ENCODE data around the gene AMBP.

The AMBP gene

GRCh38 chr9:114081441-114082016 lies 3.4 kb upstream of the AMBP start:
- POLR2A ChIA-PET = no interaction called here
- CTCF ChIA-PET = interaction anchor here (0.6 to 5.4 kb wide), 29 partner anchors 12 to 399 kb away, joined by 3 to 176 read pairs (median 7); partner anchors contain the start of genes COL27A1 and KIF12
- H3K4me3 ChIP-seq (ENCODE audit: low read depth, low read length) = no peak overlapping the region
- DNase-seq (ENCODE audit: low read depth, low spot score) = no peak
- TF ChIP-seq, protein P1, sequence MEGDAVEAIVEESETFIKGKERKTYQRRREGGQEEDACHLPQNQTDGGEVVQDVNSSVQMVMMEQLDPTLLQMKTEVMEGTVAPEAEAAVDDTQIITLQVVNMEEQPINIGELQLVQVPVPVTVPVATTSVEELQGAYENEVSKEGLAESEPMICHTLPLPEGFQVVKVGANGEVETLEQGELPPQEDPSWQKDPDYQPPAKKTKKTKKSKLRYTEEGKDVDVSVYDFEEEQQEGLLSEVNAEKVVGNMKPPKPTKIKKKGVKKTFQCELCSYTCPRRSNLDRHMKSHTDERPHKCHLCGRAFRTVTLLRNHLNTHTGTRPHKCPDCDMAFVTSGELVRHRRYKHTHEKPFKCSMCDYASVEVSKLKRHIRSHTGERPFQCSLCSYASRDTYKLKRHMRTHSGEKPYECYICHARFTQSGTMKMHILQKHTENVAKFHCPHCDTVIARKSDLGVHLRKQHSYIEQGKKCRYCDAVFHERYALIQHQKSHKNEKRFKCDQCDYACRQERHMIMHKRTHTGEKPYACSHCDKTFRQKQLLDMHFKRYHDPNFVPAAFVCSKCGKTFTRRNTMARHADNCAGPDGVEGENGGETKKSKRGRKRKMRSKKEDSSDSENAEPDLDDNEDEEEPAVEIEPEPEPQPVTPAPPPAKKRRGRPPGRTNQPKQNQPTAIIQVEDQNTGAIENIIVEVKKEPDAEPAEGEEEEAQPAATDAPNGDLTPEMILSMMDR (IDR thresholded peaks at IDR 0.05; ENCODE audit: insufficient read depth, low read length, missing control alignments) = no peak

- CTCF ChIA-PET = interaction anchor here (0.6 to 5.4 kb wide), 14 partner anchors 9 to 297 kb away, joined by 3 to 176 read pairs (median 8); partner anchors contain the start of genes COL27A1 and KIF12
- TF ChIP-seq, protein P1 (IDR thresholded peaks at IDR 0.05; ENCODE audit: insufficient read depth, low read length, missing control alignments) = no peak
- DNase-seq (ENCODE audit: low read depth, low spot score) = no peak
- POLR2A ChIA-PET = no interaction called here
- no peak overlapping the region for H3K4me3 ChIP-seq (ENCODE audit: low read depth, low read length)
Observed at GRCh38 chr9:114080773-114081440, 2.8 kb upstream of the AMBP start.

GRCh38 chr9:114080195-114080772 lies 2.2 kb upstream of the AMBP start:
- no peak for DNase-seq (ENCODE audit: low read depth, low spot score)
- TF ChIP-seq, protein P1 (IDR thresholded peaks at IDR 0.05; ENCODE audit: insufficient read depth, low read length, missing control alignments) = no peak
- ChIA-PET POLR2A (no interaction called here), CTCF (interaction anchor here (0.6 to 2.4 kb wide), 9 partner anchors 10 to 343 kb away, joined by 3 to 10 read pairs (median 4); no protein-coding TSS in a partner anchor)
- H3K4me3 ChIP-seq (ENCODE audit: low read depth, low read length) = no peak overlapping the region

DNA sequence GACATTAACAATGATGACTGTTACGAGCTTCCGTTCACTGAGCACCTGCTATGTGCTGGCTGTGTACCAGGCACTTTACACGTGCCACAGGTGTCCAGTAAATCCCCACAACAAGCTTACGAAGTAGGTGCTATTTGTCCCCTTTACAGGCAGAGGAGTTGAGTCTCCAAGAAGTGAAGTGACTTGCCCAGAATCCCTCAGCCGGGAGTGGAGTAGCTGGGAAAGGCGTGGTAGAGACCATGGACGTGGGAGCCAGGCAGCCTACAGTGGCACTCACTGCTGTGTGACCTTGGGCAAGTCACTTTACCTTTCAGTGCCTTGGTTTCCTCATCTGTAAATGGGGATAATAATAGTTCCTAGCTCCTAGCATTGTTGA lies 669 bp upstream of the AMBP start:
- ChIA-PET POLR2A (no interaction called here), CTCF (interaction anchor here (1.2 to 2.4 kb wide), 8 partner anchors 8 to 341 kb away, joined by 4 to 10 read pairs (median 4); no protein-coding TSS in a partner anchor)
- DNase-seq (ENCODE audit: low read depth, low spot score) = no peak
- TF ChIP-seq, protein P1 (IDR thresholded peaks at IDR 0.05; ENCODE audit: insufficient read depth, low read length, missing control alignments) = no peak
- no peak overlapping the region for H3K4me3 ChIP-seq (ENCODE audit: low read depth, low read length)

DNA sequence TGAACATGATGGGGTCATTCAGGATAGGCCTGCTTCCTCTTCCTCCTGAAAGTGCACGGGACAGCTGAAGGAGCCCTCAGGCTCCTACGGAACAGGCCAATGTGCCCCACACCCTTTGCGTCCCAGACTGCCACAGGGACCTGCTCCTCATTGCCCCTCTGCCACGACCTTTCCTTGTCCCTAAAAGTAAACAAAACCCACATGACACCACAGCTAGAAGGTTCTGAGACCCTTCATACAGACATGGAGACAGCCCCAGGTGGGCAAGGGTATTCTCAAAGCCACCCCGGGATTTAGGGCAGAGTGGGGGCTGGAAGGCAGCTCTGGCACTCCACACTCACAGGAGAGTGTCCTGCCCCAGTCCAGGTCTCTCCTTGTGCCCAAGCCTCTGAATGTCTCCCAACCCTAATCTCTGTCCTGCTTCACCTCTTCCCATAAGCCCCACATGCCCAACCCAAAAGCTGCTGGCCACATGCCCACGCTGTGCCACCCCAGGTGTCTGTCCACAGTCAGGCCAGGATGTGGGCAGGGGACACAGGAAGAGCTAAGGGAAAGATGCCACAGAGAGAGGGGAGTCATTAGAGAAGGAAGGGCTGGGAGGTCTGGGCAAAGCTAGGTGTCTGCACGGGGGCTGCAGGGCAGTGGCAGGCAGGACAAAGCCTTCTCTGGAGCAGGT lies 800 bp downstream of the AMBP start:
- H3K4me3 ChIP-seq (ENCODE audit: low read depth, low read length) = no peak overlapping the region
- ChIA-PET POLR2A (no interaction called here), CTCF (interaction anchor here (0.6 to 2.2 kb wide), 4 partner anchors 10 to 396 kb away, joined by 3 to 9 read pairs (median 6); no protein-coding TSS in a partner anchor)
- TF ChIP-seq, protein P1 (IDR thresholded peaks at IDR 0.05; ENCODE audit: insufficient read depth, low read length, missing control alignments) = no peak
- no peak for DNase-seq (ENCODE audit: low read depth, low spot score)
